Chondrocyte (in vitro differentiated cells): ENCODE results near the gene ATXN3. TPM values are rescaled to one million over a fixed set of nuclear protein-coding genes. Genes with fewer than 3 reads are reported as not detected.
A peak's percentile ranks its signal among the peaks of the same experiment; 100 is the strongest.

Source experiments
- DNase-seq: peaks from one replicate; pipeline ENCODE4 v3.0.0; 2021; ENCODE audit warnings: mixed read lengths, low spot score
- H3K27ac Mint-ChIP-seq: one replicate; pipeline ENCODE4 v1.8.0; 2021; ENCODE audit warnings: mild to moderate bottlenecking, moderate library complexity, mixed read lengths; ENCODE audit not compliant: unreplicated experiment
- H3K27me3 Mint-ChIP-seq: 2 replicates; pipeline ENCODE4 v1.8.0; 2021; ENCODE audit warnings: low read depth, mixed read lengths
- H3K36me3 Mint-ChIP-seq: 2 replicates; pipeline ENCODE4 v1.8.0; 2021; ENCODE audit warnings: low read depth, mixed read lengths
- H3K4me1 Mint-ChIP-seq: 2 replicates; pipeline ENCODE4 v1.8.0; 2021; ENCODE audit warnings: low read depth, mild to moderate bottlenecking, mixed read lengths
- H3K4me3 Mint-ChIP-seq: one replicate; pipeline ENCODE4 v1.8.0; 2021; ENCODE audit warnings: mild to moderate bottlenecking, moderate library complexity, mixed read lengths; ENCODE audit not compliant: unreplicated experiment
- H3K9me3 Mint-ChIP-seq: 2 replicates; pipeline ENCODE4 v1.8.0; 2021; ENCODE audit warnings: low read depth, mixed read lengths
- total RNA-seq: library from RNA; stranded (reverse); gene quantifications from 3 replicates; pipeline ENCODE4 v1.2.1, GENCODE V29; 2021
- TF ChIP-seq, protein P1 (sequence below): fragments of 200-600 bp; sonication (generic); IDR thresholded peaks from 2 replicates; pipeline ENCODE4 v1.5.0; 2021; ENCODE audit warnings: antibody characterized with exemption, mild to moderate bottlenecking, moderate library complexity

The ATXN3 gene
- total RNA-seq, 1 donor from 2014 or later = 20.4 TPM

DNA sequence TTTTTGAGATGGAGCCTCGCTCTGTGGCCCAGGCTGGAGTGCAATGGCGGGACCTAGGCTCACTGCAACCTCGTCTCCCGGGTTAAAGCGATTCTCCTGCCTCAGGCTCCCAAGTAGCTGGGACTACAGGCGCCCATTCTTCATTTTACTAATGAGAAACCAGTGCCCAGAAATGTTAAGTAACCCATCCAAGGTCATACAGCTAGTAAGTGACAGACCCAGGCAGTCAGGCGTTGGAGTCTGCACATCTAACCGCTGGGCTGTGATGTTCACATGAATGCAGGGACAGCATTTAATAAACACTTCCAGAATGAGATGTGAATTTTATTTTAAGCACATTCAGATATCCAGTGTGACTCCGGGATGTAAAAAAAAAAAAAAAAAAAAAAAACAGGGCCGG lies 65.2 kb downstream of the ATXN3 start:
- H3K27me3 Mint-ChIP-seq = no peaks in the 10 kb centered on the region
- TF ChIP-seq, protein P1, sequence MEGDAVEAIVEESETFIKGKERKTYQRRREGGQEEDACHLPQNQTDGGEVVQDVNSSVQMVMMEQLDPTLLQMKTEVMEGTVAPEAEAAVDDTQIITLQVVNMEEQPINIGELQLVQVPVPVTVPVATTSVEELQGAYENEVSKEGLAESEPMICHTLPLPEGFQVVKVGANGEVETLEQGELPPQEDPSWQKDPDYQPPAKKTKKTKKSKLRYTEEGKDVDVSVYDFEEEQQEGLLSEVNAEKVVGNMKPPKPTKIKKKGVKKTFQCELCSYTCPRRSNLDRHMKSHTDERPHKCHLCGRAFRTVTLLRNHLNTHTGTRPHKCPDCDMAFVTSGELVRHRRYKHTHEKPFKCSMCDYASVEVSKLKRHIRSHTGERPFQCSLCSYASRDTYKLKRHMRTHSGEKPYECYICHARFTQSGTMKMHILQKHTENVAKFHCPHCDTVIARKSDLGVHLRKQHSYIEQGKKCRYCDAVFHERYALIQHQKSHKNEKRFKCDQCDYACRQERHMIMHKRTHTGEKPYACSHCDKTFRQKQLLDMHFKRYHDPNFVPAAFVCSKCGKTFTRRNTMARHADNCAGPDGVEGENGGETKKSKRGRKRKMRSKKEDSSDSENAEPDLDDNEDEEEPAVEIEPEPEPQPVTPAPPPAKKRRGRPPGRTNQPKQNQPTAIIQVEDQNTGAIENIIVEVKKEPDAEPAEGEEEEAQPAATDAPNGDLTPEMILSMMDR = no peak
- H3K27ac Mint-ChIP-seq = peak overlapping the region; percentile 100
- no peaks in the 10 kb centered on the region for H3K9me3 Mint-ChIP-seq
- peaks cover 30% of the 10 kb centered on the region for H3K4me1 Mint-ChIP-seq
- H3K4me3 Mint-ChIP-seq = peak overlapping the region; percentile 98
- peaks cover 2% of the 10 kb centered on the region for H3K36me3 Mint-ChIP-seq
- no peak for DNase-seq

DNA sequence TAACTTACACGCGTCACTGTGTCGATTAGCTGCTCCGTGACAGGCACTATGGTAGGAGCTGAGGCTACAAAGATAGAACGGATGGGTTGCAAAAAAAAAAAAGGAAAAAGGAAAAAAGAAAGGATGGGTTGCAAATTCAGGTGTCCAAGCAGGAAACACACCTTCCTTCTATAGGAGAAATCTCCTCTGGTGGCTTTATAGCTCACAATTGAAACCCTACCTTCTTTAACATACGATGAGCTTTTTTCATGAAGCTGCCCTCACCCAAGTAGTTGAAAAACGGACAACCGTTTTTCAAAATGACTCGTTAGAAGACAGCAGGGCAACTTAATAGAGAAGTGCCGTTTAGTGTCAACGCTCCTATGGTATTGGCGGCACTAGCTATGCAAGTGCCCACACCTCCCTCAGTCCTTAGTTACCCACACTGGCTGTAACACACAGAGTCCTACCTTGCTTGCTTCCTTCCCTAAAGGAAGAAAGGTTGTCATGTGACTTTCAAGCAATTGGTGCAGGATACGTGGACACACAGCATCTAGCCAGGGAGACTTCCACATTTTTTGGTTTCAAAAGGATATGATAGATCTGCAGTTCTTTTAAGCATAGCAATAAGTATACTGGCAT lies 65.8 kb downstream of the ATXN3 start:
- Mint-ChIP-seq H3K4me1 (peaks cover 36% of the 10 kb centered on the region), H3K4me3 (peak overlapping the region; percentile 98), H3K27ac (peak overlapping the region; percentile 100), H3K27me3 (no peaks in the 10 kb centered on the region), H3K9me3 (no peaks in the 10 kb centered on the region), H3K36me3 (peaks cover 2% of the 10 kb centered on the region)
- TF ChIP-seq, protein P1 = no peak
- no peak for DNase-seq

- H3K9me3 Mint-ChIP-seq = no peaks in the 10 kb centered on the region
- H3K27ac Mint-ChIP-seq = peak within 1 kb of the TSS; percentile 100
- H3K27me3 Mint-ChIP-seq = no peaks in the 10 kb centered on the region
- H3K4me3 Mint-ChIP-seq = peak within 1 kb of the TSS; percentile 98
- peaks cover 42% of the 10 kb centered on the region for H3K4me1 Mint-ChIP-seq
- peaks cover 2% of the 10 kb centered on the region for H3K36me3 Mint-ChIP-seq
- TF ChIP-seq, protein P1 = no peak
- peak; percentile 98 for DNase-seq
Observed at GRCh38 chr14:92039719-92040430, 66.5 kb downstream of the ATXN3 start, which contains the start of gene TRIP11. Gene TRIP11, minus strand, starts transcription at chr14:92040059. Its CDS starts 374 bp downstream, at chr14:92039685.

- Mint-ChIP-seq H3K36me3 (peaks cover 2% of the 10 kb centered on the region), H3K9me3 (no peaks in the 10 kb centered on the region)
- TF ChIP-seq, protein P1 = no peak
Observed at GRCh38 chr14:92039063-92039718, 67.2 kb downstream of the ATXN3 start.

GRCh38 chr14:92037989-92038388 lies 68.4 kb downstream of the ATXN3 start:
- TF ChIP-seq, protein P1 = no peak
- Mint-ChIP-seq H3K4me1 (peaks cover 56% of the 10 kb centered on the region), H3K27ac (peak overlapping the region; percentile 100), H3K9me3 (no peaks in the 10 kb centered on the region), H3K36me3 (peaks cover 2% of the 10 kb centered on the region), H3K27me3 (no peaks in the 10 kb centered on the region), H3K4me3 (peak overlapping the region; percentile 98)
- no peak for DNase-seq

More at GRCh38 chr14:92039063-92039718, 67.2 kb downstream of the ATXN3 start:
- Mint-ChIP-seq H3K27me3 (no peaks in the 10 kb centered on the region), H3K4me1 (peaks cover 47% of the 10 kb centered on the region), H3K4me3 (peak overlapping the region; percentile 98), H3K27ac (peak overlapping the region; percentile 100)
- no peak for DNase-seq
